ENCODE data around the gene EFCAB14.

The EFCAB14 gene

GRCh38 chr1:46764402-46764801, 45.5 kb upstream of the EFCAB14 start:
- Histone ChIP-seq H4K20me1 (ENCODE audit: insufficient read depth, low read length) (no peaks in the 10 kb centered on the region), H3K27ac (ENCODE audit: low read depth, low read length, poor library complexity, severe bottlenecking) (no peak overlapping the region), H2AFZ (ENCODE audit: low read length) (no peak overlapping the region), H3K4me3 (ENCODE audit: low read depth, low read length, poor library complexity, severe bottlenecking) (no peak overlapping the region), H3K27me3 (ENCODE audit: insufficient read depth, low read length) (no peaks in the 10 kb centered on the region), H3K36me3 (ENCODE audit: insufficient read depth, low read length) (no peaks in the 10 kb centered on the region), H3K9me2 (ENCODE audit: low read depth, low read length) (no peaks in the 10 kb centered on the region), H3K4me1 (ENCODE audit: insufficient read depth, low read length, severe bottlenecking) (no peaks in the 10 kb centered on the region), H3K79me2 (ENCODE audit: insufficient read depth, low read length) (no peaks in the 10 kb centered on the region), H3K9ac (ENCODE audit: low read length) (no peak overlapping the region), H3K4me2 (ENCODE audit: low read length) (no peak overlapping the region), H3K9me3 (ENCODE audit: low read length) (no peaks in the 10 kb centered on the region), H3F3A (ENCODE audit: insufficient read depth, low read length) (no peaks in the 10 kb centered on the region)
- TF ChIP-seq CTCF (IDR thresholded peaks at IDR 0.05; ENCODE audit: low read length): no peak
- TF ChIP-seq EZH2 (IDR thresholded peaks at IDR 0.05; ENCODE audit: borderline replicate concordance, low read length): no peak

GRCh38 chr1:46761740-46762139, 42.8 kb upstream of the EFCAB14 start:
- Histone ChIP-seq H3K27ac (ENCODE audit: low read depth, low read length, poor library complexity, severe bottlenecking) (no peak overlapping the region), H3K9ac (ENCODE audit: low read length) (no peak overlapping the region)

GRCh38 chr1:46760558-46761166, 41.7 kb upstream of the EFCAB14 start:
- Histone ChIP-seq H3K9me2 (ENCODE audit: low read depth, low read length) (no peaks in the 10 kb centered on the region), H3K27ac (ENCODE audit: low read depth, low read length, poor library complexity, severe bottlenecking) (no peak overlapping the region), H3K36me3 (ENCODE audit: insufficient read depth, low read length) (no peaks in the 10 kb centered on the region), H3K79me2 (ENCODE audit: insufficient read depth, low read length) (no peaks in the 10 kb centered on the region), H3K9me3 (ENCODE audit: low read length) (no peaks in the 10 kb centered on the region), H3K9ac (ENCODE audit: low read length) (no peak overlapping the region), H3K4me3 (ENCODE audit: low read depth, low read length, poor library complexity, severe bottlenecking) (no peak overlapping the region), H2AFZ (ENCODE audit: low read length) (no peak overlapping the region), H3K4me1 (ENCODE audit: insufficient read depth, low read length, severe bottlenecking) (no peaks in the 10 kb centered on the region), H3K4me2 (ENCODE audit: low read length) (no peak overlapping the region), H3K27me3 (ENCODE audit: insufficient read depth, low read length) (no peaks in the 10 kb centered on the region), H3F3A (ENCODE audit: insufficient read depth, low read length) (no peaks in the 10 kb centered on the region), H4K20me1 (ENCODE audit: insufficient read depth, low read length) (no peaks in the 10 kb centered on the region)
- TF ChIP-seq CTCF (IDR thresholded peaks at IDR 0.05; ENCODE audit: low read length): no peak
- no peak for TF ChIP-seq EZH2 (IDR thresholded peaks at IDR 0.05; ENCODE audit: borderline replicate concordance, low read length)

More at GRCh38 chr1:46761740-46762139, 42.8 kb upstream of the EFCAB14 start:
- Histone ChIP-seq H3K36me3 (ENCODE audit: insufficient read depth, low read length) (no peaks in the 10 kb centered on the region), H3K9me2 (ENCODE audit: low read depth, low read length) (no peaks in the 10 kb centered on the region), H3K4me2 (ENCODE audit: low read length) (no peak overlapping the region), H2AFZ (ENCODE audit: low read length) (no peak overlapping the region), H3K4me3 (ENCODE audit: low read depth, low read length, poor library complexity, severe bottlenecking) (no peak overlapping the region), H3K4me1 (ENCODE audit: insufficient read depth, low read length, severe bottlenecking) (no peaks in the 10 kb centered on the region), H3K9me3 (ENCODE audit: low read length) (no peaks in the 10 kb centered on the region), H4K20me1 (ENCODE audit: insufficient read depth, low read length) (no peaks in the 10 kb centered on the region), H3K79me2 (ENCODE audit: insufficient read depth, low read length) (no peaks in the 10 kb centered on the region), H3K27me3 (ENCODE audit: insufficient read depth, low read length) (no peaks in the 10 kb centered on the region), H3F3A (ENCODE audit: insufficient read depth, low read length) (no peaks in the 10 kb centered on the region)
- TF ChIP-seq CTCF (IDR thresholded peaks at IDR 0.05; ENCODE audit: low read length) (no peak), EZH2 (IDR thresholded peaks at IDR 0.05; ENCODE audit: borderline replicate concordance, low read length) (no peak)

Data from OCI-LY1 (cell line).